ENCODE data around the gene METRNL.

METRNL gene

DNA sequence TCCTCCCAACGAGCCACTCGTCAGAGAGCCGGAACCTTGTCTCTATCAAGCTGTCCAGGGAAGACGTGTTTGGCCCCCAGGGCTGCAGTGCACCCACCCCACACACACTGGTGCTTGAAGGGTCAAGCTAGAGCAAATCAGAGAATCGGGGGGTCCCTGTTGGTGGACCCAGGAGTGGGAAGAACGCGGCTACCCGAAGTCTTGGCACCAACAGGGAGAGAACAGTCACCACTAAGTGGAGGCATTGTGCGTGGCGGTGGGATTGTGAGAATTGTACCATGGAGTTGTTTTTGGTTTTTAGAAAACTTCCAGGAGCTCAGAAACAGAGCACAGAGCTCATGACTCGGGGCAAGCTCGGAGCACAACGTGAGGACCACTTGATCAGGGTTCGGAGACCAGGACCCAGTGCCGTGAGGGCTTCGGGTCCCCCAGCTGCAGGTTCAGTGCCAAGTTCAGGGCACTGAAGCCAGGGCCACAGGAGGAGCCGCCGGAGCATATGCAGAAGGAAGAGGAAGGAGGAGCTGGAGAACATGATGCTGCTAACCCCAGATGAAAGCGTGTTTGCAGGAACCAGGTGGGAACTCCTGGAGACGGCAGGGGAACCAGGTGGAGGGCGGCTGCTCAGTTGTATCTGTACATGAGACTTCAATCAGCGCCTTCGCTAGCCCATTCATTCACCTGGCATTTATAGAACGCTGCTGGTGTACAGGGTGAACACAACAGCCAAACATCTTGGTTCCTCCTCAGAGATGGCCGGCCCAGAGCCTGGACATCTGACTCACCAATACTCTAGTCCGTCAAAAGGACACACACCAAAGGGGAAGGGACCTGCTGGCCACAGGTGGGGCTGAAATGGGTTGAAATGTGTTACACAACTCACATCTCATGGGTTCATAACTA is 42.8 kb downstream of the METRNL start:
- TF ChIP-seq, protein P1, sequence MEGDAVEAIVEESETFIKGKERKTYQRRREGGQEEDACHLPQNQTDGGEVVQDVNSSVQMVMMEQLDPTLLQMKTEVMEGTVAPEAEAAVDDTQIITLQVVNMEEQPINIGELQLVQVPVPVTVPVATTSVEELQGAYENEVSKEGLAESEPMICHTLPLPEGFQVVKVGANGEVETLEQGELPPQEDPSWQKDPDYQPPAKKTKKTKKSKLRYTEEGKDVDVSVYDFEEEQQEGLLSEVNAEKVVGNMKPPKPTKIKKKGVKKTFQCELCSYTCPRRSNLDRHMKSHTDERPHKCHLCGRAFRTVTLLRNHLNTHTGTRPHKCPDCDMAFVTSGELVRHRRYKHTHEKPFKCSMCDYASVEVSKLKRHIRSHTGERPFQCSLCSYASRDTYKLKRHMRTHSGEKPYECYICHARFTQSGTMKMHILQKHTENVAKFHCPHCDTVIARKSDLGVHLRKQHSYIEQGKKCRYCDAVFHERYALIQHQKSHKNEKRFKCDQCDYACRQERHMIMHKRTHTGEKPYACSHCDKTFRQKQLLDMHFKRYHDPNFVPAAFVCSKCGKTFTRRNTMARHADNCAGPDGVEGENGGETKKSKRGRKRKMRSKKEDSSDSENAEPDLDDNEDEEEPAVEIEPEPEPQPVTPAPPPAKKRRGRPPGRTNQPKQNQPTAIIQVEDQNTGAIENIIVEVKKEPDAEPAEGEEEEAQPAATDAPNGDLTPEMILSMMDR (conservative IDR thresholded peaks at IDR 0.05; ENCODE audit: low read depth, low read length) = no peak
- no peaks in the 10 kb centered on the region for H3K36me3 ChIP-seq (ENCODE audit: insufficient read depth)
- H3K4me3 ChIP-seq (IDR thresholded peaks at IDR 0.05; ENCODE audit: insufficient read depth, low read depth, low read length) = no peak overlapping the region
- no peak overlapping the region for H2AFZ ChIP-seq (ENCODE audit: low read depth)
- no peak overlapping the region for H3K9ac ChIP-seq
- H3K4me2 ChIP-seq = no peak overlapping the region
- no peaks in the 10 kb centered on the region for H3K4me1 ChIP-seq (ENCODE audit: low read depth, poor library complexity, severe bottlenecking)
- H3K79me2 ChIP-seq (ENCODE audit: insufficient read depth, low read depth) = no peaks in the 10 kb centered on the region
- H4K20me1 ChIP-seq (ENCODE audit: insufficient read depth) = no peaks in the 10 kb centered on the region
- no peak overlapping the region for H3K27ac ChIP-seq
- peaks cover 80% of the 10 kb centered on the region for H3K27me3 ChIP-seq (ENCODE audit: insufficient read depth, low read depth)

DNA sequence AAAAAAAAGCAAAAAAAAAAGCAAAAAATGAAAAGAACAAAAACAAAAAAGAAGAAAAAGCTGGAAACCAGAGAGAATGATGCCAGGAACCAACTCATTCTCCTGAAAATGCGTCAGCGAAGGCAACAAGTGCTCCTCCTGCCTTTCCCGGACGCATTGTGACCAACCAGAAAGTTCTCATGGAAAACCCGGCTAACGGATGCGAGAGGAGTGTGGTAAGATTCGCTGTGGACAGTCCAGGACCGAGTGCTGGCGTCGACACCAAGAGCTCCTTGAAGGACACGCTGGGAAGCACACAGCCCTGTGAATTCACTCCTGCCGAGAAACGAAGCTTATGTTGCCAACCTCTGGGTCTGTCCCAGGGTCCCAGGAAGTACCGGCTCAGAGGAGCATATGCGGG is 43.4 kb downstream of the METRNL start:
- no peak overlapping the region for H3K4me3 ChIP-seq (IDR thresholded peaks at IDR 0.05; ENCODE audit: insufficient read depth, low read depth, low read length)
- H3K9ac ChIP-seq = no peak overlapping the region
- no peaks in the 10 kb centered on the region for H3K4me1 ChIP-seq (ENCODE audit: low read depth, poor library complexity, severe bottlenecking)
- TF ChIP-seq, protein P1 (conservative IDR thresholded peaks at IDR 0.05; ENCODE audit: low read depth, low read length) = no peak
- no peak overlapping the region for H3K27ac ChIP-seq
- no peak overlapping the region for H3K4me2 ChIP-seq
- no peaks in the 10 kb centered on the region for H4K20me1 ChIP-seq (ENCODE audit: insufficient read depth)
- no peaks in the 10 kb centered on the region for H3K36me3 ChIP-seq (ENCODE audit: insufficient read depth)
- no peak overlapping the region for H2AFZ ChIP-seq (ENCODE audit: low read depth)
- no peaks in the 10 kb centered on the region for H3K79me2 ChIP-seq (ENCODE audit: insufficient read depth, low read depth)
- H3K27me3 ChIP-seq (ENCODE audit: insufficient read depth, low read depth) = peaks cover 77% of the 10 kb centered on the region

- no peak overlapping the region for H3K4me2 ChIP-seq
Observed at GRCh38 chr17:83123896-83124801, 44.7 kb downstream of the METRNL start.

DNA sequence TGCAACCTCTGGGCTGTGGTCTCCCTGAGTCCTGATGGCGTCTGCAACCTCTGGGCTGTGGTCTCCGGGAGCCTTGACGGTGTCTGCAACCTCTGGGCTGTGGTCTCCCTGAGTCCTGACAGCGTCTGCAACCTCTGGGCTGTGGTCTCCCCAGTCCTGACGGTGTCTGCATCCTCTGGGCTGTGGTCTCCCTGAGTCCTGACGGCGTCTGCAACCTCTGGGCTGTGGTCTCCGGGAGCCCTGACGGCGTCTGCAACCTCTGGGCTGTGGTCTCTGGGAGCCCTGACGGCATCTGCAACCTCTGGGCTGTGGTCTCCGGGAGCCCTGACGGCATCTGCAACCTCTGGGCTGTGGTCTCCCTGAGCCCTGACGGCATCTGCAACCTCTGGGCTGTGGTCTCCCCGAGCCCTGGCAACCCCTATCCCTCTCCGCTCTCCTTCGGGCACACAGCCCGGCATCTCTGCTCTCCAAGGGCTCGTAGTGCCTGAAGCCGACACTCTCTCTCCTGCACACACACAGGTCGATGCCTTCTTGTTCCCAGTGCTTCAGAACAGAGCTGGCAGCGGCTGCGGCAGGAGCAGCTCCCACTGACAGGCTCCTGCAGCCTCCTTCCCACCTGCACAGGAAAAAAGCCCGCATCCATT is 45.6 kb downstream of the METRNL start:
- TF ChIP-seq, protein P1 (conservative IDR thresholded peaks at IDR 0.05; ENCODE audit: low read depth, low read length) = no peak
- peaks cover 84% of the 10 kb centered on the region for H3K27me3 ChIP-seq (ENCODE audit: insufficient read depth, low read depth)
- no peaks in the 10 kb centered on the region for H3K79me2 ChIP-seq (ENCODE audit: insufficient read depth, low read depth)
- no peaks in the 10 kb centered on the region for H4K20me1 ChIP-seq (ENCODE audit: insufficient read depth)
- no peaks in the 10 kb centered on the region for H3K4me1 ChIP-seq (ENCODE audit: low read depth, poor library complexity, severe bottlenecking)
- H3K36me3 ChIP-seq (ENCODE audit: insufficient read depth) = no peaks in the 10 kb centered on the region
- H3K27ac ChIP-seq = no peak overlapping the region
- no peak overlapping the region for H3K9ac ChIP-seq
- H2AFZ ChIP-seq (ENCODE audit: low read depth) = no peak overlapping the region
- H3K4me2 ChIP-seq = no peak overlapping the region
- no peak overlapping the region for H3K4me3 ChIP-seq (IDR thresholded peaks at IDR 0.05; ENCODE audit: insufficient read depth, low read depth, low read length)

More at GRCh38 chr17:83123896-83124801, 44.7 kb downstream of the METRNL start:
- Histone ChIP-seq H3K9ac (no peak overlapping the region), H3K4me3 (IDR thresholded peaks at IDR 0.05; ENCODE audit: insufficient read depth, low read depth, low read length) (no peak overlapping the region), H3K4me1 (ENCODE audit: low read depth, poor library complexity, severe bottlenecking) (no peaks in the 10 kb centered on the region), H3K27ac (no peak overlapping the region), H3K27me3 (ENCODE audit: insufficient read depth, low read depth) (peaks cover 78% of the 10 kb centered on the region), H3K36me3 (ENCODE audit: insufficient read depth) (no peaks in the 10 kb centered on the region), H3K79me2 (ENCODE audit: insufficient read depth, low read depth) (no peaks in the 10 kb centered on the region), H2AFZ (ENCODE audit: low read depth) (no peak overlapping the region), H4K20me1 (ENCODE audit: insufficient read depth) (no peaks in the 10 kb centered on the region)
- TF ChIP-seq, protein P1 (conservative IDR thresholded peaks at IDR 0.05; ENCODE audit: low read depth, low read length) = no peak

Data from KMS-11 (cell line).